VCaP (cell line): ENCODE data around the gene ZDHHC11B.
"Not testable (repeated sequence)": the region's sequence is repeated elsewhere in the genome, so short reads cannot be mapped to it uniquely, and the experiment has no call there.

Experiments
- H3K27ac ChIP-seq: fragments of 450-650 bp; 2 replicates; pipeline ENCODE4 v1.5.1; 2017
- TF ChIP-seq, protein P1 (sequence below): fragments of 450-650 bp; conservative IDR thresholded peaks from 2 replicates; pipeline ENCODE4 v1.5.1; 2017; ENCODE audit warnings: mild to moderate bottlenecking, moderate library complexity

ZDHHC11B gene

DNA sequence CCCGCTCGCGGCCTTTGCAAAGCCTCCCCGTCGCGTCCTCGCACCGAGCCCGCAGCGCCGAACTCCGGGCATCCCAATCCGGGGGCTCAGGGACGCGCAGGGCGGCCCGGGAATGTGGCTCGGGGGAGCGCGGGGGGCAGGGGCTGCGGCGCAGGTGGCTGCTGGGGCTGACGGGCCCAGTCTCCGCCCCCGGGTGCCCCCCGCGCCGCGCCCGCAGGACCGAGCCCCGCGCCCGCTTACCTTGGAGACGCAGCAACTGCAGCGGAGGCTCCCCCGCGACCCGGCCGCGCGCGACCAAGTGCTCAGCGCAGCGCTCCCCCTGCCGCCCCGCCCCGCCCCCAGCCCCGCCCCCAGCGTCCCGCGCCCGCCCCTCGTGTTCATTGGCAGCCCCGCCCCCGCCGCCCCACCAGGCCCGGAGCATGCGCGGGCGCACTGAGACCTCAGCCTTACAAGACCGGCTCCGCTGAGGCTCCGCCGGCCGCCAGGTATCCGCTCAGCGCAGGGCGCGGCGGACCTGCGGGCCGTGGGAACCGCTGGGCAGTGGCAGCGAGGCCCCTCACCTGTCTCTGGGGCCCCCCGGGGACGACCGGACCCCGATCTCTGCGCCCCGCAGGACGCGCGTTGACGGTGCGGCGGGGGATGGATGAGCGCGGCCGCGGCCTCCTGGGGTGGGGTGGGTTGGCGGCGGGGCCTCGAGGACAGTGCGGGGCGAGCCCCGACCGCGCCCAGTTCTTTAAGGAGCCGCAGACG, at the start of gene ZDHHC11B:
Gene ZDHHC11B, minus strand, starts transcription at position 302 of the 750 bp plus-strand sequence. CDS start 17,810 bp downstream, outside the sequence.
- H3K27ac ChIP-seq: peak within 1 kb of the TSS; percentile 40; the same call in 1 of the 2 replicates

DNA sequence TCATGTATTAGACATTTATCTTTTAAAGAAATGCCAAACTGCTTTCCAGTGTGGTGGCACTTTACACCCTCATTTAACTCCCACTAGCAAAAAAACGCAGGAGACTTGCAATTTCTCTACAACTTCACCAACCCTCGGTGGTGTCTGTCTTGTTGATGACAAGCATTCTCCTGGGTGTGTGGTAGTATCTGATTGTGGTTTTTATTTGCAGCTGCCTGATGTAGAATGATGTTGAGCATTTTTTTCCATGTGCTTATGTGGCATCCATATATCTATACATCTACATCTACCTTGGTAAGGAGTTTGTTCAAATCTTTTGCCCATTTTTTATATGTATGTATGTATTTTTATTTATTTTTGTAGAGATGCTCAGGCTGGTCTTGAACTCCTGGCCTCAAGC, 49.5 kb upstream of the ZDHHC11B start:
- H3K27ac ChIP-seq: not testable (repeated sequence)

DNA sequence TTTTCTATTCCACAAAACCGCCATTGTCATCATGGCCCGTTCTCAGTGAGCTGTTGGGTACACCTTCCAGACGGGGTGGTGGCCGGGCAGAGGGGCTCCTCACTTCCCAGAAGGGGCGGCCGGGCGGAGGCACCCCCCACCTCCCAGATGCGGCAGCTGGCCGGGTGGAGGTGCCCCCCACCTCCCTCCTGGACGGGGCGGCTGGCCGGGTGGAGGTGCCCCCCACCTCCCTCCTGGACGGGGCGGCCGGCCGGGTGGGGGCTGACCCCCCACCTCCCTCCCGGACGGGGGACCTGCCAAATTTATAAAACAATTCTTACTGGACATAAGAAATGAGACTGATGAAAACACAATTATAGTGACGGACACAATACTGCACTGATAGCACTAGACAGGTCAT, 43.7 kb upstream of the ZDHHC11B start:
- not testable (repeated sequence) for H3K27ac ChIP-seq

DNA sequence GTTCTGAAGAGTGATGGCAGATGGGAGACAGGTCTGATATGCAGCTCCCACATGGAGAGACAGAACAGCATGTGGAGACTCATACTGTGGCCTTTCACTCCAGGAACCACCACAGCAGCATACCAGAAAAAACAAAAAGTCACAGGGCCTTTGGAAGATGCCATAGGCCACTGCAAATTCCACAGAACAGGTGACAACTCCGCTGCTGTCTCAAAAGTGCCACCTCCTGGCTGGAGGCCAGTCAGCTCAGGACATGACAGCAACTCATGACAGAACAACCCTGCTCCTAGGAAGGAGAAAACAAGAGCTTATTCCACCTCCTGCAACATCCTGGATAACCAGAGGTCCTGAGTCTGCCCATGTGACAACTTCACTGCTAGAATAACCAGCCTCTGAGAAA, 41.0 kb upstream of the ZDHHC11B start:
- H3K27ac ChIP-seq: not testable (repeated sequence)

- TF ChIP-seq, protein P1, sequence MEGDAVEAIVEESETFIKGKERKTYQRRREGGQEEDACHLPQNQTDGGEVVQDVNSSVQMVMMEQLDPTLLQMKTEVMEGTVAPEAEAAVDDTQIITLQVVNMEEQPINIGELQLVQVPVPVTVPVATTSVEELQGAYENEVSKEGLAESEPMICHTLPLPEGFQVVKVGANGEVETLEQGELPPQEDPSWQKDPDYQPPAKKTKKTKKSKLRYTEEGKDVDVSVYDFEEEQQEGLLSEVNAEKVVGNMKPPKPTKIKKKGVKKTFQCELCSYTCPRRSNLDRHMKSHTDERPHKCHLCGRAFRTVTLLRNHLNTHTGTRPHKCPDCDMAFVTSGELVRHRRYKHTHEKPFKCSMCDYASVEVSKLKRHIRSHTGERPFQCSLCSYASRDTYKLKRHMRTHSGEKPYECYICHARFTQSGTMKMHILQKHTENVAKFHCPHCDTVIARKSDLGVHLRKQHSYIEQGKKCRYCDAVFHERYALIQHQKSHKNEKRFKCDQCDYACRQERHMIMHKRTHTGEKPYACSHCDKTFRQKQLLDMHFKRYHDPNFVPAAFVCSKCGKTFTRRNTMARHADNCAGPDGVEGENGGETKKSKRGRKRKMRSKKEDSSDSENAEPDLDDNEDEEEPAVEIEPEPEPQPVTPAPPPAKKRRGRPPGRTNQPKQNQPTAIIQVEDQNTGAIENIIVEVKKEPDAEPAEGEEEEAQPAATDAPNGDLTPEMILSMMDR: peak; percentile 71
- no peak overlapping the region for H3K27ac ChIP-seq
Measured at GRCh38 chr5:821504-821903, 37.0 kb upstream of the ZDHHC11B start.

DNA sequence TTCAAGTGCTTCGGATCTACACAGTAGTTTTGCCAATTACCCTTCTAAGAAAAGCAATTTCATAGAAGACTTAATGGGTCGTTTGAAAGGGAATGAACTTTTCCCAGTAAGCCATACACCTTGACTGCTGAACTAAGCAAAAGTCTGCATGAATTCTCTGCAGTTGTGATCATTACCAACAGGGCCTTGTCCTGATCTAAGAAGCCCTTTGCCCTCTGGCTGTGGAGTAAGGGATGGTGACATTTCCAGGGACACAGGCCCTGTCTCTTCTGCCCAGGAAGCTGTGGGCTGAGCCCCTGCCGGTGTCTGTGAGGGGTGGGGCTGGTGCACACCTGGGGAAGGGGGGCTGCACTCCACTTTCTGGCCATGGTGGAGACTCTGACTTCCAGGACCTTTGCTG, 35.7 kb upstream of the ZDHHC11B start:
- no peak overlapping the region for H3K27ac ChIP-seq
- TF ChIP-seq, protein P1: no peak

DNA sequence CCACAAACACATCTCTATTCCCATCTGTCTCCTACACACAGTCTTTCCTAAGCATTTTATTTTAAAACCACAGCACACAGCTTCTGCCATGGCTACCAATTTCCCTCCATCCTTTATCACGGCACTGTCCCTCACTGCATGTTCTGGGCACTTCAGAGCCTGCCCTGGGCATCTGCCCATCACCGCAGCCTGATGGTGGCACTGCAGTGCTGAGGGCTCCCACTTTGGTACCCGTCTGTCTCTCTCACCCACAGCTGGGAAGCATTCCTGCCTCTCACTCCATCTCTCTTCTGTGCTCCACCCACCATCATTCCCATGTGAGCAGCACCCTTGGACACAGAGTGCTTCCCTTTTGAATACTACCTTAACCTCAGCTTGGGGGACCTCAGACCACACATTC, 34.5 kb upstream of the ZDHHC11B start:
- H3K27ac ChIP-seq: no peak overlapping the region
- TF ChIP-seq, protein P1: no peak

GRCh38 chr5:816176-816575, 31.6 kb upstream of the ZDHHC11B start:
- H3K27ac ChIP-seq: no peak overlapping the region
- TF ChIP-seq, protein P1: no peak

- H3K27ac ChIP-seq: no peak overlapping the region
- TF ChIP-seq, protein P1: no peak
Measured at GRCh38 chr5:815449-815848, 30.9 kb upstream of the ZDHHC11B start.

DNA sequence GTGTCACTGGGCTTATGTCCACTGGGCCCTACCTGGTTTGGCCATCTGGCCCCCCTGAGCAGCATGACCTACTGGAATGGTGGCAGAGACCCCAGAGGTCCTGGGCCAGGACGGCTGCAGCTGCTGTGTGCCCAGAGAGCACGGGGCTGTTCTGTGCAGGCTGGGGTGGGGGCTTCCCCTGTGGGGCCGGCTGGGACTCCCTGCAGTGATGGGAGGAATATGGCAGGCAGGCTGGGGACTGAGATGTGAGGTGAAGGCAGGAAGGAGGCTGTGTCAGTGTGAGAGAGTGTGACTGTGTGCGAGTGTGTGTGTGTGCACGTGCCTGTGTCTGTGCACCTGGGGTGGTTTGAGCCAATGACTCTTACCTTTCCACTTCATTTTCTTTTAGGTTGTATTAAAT, 29.0 kb upstream of the ZDHHC11B start:
- H3K27ac ChIP-seq: not testable (repeated sequence)

GRCh38 chr5:811384-811783, 26.9 kb upstream of the ZDHHC11B start:
- H3K27ac ChIP-seq: not testable (repeated sequence)

DNA sequence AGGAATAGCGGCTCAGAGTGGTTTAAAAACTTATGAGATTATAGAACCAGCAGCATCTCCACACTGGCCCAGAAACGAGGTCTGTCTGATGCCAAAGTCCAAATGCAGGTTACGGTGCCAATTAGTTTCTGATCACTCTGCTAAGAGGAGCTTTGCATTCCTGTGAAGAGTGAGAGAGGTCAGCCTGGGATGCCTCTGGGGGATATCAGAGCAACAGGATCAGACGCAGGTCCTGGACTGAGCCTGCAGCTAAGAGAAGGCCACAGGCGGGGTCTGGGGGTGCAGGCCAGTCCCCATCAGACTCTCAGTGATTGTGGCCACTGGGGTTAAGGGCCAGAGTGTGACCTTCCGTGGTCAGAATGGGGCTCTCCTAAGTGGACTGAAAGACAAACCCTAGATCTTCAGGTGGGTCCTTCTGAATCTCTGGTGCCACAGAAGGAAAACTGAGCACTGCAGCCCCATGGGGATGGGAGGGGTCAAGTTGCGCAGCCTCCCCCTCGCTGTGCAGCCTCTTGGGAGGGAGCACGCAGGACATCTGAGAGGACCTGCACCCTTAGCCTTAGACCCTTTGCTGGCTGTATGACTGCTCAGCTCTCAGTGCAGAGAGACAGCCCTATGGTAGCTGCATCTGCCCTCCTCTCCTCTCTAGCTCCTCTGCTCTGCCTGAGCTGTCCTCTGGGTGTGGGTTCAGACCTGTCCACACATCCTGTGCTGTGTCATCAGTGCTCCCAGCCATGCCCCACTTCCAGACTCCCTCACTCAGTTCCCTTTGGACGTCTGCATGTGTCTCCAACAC, 23.4 kb upstream of the ZDHHC11B start:
- not testable (repeated sequence) for H3K27ac ChIP-seq
